Stimulated activated CD8-positive, alpha-beta memory T cell treated with anti-CD3 and anti-CD28 coated beads, Interleukin-4, amount 100 ng/mL, for 24 hours (primary cell): ENCODE results near the gene CNOT2.

ENCODE experiments used
- DNase-seq: peaks from one replicate; pipeline ENCODE4 v3.0.0-alpha.2; 2020; ENCODE audit warnings: low read depth

Gene CNOT2, protein sequence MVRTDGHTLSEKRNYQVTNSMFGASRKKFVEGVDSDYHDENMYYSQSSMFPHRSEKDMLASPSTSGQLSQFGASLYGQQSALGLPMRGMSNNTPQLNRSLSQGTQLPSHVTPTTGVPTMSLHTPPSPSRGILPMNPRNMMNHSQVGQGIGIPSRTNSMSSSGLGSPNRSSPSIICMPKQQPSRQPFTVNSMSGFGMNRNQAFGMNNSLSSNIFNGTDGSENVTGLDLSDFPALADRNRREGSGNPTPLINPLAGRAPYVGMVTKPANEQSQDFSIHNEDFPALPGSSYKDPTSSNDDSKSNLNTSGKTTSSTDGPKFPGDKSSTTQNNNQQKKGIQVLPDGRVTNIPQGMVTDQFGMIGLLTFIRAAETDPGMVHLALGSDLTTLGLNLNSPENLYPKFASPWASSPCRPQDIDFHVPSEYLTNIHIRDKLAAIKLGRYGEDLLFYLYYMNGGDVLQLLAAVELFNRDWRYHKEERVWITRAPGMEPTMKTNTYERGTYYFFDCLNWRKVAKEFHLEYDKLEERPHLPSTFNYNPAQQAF

DNA sequence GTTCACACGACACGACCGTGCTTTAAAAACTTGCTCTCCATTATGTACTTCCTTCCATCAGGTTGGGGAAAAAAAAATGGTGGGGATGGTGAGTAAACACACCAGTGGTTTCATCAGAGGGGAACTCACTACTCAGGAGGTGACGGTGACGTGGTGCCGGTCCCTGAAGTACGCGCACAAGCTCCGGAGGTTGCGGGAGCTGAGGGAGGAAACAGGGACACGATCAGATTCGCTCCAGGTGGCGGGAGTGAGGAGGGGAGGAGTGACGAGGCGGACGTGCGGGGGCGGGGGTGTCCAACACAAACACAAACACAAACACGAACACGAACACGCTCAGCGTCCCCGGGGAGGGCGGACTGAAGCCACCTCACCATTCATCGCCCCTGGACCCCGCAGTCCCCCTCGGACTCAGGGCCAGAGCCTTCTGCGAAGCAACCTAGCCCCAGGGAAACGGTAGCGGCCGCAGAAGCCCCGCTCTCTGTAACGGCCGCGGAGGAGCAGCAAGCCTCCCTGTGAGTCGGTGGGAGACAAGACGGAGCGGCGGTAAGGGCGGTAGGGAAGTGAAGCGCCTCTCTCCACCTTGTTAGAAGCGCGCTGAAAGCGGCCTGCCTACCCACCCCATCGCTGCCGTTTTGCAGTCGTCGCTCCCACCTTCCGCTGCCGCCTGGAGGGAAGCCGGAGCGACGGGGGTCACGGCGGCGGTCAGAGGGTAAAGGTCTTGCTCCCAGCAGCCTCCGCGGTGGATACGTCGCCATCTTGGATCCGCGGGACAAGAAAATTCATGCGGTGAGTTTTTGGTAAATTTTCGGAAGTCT is at the start of gene CNOT2:
Gene CNOT2, plus strand, starts transcription at position 739 of the 815 bp plus-strand sequence. CDS start 34,794 bp downstream, outside the sequence.
- peak; percentile 85 for DNase-seq

DNA sequence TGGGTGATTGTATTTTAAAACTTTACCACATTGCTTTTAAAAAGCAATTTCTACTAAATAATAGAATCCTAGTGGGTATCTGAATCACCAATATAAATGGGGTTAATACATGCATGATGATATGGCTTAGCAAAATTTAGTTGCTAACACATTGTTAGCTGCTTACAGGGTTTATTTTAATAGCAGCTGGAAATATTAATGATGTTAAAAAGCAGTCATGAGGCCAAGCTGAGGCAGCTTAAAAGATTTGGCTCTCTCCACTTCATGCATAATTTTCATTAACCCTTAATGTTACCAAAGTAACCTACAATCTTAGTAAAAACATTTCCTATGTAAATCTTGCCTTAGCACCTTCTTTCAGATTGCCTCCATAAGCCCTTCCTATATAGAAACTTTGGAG is 49.2 kb upstream of the CNOT2 start:
- DNase-seq = no peak

DNA sequence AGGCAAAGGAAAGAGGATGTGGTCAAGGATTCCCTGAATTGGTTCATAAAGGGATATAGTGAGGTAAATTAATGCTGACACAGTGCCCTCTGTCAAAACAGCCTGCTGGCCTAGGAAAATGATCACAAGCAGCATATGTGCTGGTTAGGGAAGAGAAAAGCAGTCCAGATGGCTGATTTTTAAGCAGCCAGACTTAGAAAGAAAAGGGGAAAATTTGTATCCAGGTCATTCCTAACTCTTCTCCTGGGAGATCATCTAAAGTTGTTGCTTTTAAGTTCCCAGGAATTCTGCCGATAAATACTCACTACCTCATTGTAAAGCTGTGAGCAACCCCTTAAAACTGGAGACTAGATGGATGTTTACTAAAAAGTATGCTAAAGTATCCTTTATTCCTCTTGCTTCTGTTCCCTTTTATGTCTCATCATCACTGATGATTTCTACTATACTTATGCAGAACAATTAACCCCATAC is 46.4 kb upstream of the CNOT2 start:
- no peak for DNase-seq

DNA sequence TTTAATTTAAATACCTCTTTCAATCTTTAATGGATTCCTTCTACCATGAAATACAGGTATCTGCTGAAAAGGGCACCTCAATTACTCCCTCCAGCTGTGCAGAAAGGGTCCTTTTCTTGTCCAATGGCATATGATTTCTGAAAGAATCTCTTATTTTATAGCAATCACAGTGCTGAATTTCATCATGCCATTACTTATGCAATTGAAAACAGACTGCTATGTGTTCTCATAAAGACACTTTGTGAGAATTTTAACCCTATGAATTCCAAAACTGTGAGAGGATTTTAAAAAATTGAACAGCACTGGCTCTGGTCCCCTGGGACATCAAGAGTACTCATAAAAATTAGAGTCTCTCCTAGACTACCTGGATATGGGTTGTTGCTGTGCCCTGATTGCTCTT is 45.9 kb upstream of the CNOT2 start:
- DNase-seq = no peak

DNA sequence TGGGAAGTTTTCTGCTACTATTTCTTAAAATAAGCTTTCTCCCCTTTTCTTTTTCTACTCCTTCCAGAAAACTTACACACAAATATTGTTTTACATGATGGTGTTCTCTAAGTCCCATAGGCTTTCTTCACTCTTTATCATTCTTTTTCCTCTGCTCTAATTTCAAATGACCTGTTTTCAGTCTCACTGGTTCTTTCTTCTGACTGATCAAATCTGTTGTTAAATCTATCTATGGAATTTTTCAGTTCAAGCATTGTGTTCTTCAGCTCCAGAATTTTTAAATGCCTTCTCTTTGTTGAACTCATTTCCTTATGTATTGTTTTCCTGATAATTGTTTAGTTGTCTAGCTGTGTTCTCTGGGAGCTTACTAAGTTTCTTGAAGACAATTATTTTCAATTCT is 29.5 kb upstream of the CNOT2 start:
- DNase-seq = no peak

DNA sequence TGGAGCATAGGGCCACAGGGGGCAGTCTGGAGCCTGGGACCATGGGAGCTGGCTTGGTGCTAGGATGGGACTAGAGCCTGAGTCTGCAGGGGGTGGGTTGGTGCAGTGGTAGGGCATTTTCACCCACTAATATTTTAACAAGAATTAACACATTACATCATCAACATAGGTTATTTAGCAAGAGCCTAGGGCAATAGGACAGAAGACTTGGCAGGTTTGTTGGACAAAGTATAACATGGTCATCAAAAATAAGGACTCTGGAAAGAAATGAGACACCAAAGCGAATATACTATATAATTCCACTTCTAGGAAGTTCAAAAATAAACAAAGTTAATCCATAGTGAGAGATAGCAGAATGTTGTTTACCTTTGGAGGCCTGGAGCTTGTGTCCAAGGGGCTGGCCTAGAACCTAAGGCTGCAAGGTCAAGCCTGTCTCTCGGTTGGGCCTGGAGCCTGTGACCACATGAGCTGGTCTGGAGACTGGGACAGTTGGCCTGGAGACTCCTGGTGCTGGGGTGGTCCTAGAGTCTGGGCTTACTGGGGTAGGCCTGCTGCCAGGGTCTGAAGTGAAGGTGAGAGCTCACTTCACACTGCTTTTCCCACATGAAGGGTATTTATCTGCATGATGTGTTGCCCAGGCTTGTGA is 28.1 kb upstream of the CNOT2 start:
- DNase-seq = no peak

DNA sequence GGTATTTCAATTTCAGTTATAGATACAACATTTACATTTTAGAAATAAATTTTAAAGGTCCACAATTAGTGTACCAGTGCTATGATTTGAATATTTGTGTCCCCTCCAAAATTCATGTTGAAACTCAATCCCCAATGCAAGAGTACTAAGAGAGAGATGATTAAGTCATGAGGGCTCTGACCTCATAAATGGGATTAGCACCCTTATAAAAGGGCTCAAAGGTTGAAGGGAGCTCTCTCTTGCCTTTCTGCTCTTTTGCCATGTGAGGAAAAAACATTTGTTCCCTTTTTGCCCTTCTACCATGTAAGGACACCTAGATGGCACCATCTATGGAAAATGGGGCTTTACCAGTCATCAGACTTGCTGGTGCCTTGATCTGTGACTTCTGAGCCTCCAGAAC is 25.8 kb upstream of the CNOT2 start:
- no peak for DNase-seq

DNA sequence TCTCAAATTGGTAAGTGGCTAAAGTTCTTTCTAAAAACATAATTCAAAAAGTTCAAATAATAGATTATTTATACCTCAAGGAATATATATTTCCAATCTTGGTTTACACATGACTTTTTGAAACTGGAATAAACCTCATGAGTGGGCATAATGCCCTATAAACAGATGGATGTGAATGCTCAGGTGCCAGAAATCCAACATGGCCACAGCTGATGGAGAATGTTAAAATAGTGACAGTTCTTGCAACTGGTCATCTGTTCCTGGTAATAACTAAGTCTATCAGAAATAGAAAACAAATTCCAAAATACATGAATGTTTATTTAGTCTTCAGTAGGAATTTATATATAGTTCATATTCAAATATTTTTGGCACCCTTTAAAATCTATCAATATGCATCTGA is 21.6 kb upstream of the CNOT2 start:
- DNase-seq = no peak

DNA sequence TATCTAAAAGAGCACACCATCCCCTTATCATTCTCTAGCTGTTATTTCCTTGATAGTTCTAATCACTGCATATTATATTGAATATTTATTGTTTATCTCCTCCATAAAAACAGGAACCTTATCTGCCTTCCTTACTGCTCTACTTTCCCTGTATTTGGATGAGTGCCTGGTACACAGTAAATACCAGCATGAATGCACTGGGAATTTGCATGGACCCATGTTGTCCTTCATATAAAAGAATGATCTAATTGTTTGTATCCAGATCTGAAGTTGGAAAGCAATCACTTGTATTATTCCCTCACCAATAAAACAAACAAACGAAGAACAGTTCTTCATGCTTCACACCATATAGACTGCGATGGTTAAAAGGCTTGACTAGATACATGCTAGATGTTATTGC is 15.3 kb upstream of the CNOT2 start:
- DNase-seq = no peak

DNA sequence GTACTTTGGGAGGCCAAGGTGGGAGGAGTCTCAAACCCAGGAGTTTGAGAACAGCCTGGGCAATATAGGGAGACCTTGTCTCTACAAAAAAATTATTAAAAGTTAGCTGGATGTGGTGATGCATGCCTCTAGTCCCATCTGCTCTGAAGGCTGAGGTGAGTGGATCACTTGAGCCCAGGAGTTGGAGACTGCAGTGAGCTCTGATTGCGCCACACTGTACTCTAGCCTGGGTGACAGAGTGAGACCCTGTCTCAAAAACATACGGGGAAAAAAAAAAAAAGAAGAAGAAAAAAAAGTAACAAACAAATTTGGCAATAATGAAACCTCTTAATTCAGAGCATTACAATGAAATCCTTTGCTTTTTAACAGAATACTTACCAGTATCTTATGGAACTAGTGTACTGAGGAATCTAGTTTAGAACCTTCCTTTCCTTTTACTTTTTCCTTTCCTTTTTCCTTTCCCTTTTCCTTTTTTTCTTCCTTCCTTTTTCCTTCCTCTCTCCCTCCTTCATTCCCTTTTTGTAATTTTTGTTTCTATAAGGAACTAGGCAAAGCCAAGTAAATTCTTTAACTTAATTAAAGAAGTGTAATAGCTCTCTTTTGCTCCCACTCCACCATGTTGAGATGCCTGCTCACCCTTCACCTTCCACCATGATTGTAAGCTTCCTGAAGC is 12.2 kb upstream of the CNOT2 start:
- DNase-seq = no peak

DNA sequence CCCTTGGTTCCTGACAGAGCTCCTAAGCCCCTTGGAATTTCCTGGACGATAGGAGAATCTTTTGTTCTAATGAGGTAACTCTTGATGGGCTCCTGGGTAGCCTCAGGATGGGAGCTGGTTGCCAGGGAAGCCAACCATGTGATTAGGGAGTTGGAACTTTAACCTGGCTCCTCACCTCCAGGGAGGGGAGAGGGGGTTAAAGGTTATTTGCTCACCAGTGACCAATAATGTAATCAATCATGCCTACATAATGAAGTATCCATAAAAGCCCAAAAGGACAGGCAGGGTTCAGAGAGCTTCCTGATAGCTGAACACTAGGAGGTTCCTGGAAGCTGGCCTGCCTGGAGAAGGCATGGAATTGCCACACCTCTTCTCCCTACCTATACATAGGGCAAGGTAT is 6.2 kb upstream of the CNOT2 start:
- DNase-seq = no peak

DNA sequence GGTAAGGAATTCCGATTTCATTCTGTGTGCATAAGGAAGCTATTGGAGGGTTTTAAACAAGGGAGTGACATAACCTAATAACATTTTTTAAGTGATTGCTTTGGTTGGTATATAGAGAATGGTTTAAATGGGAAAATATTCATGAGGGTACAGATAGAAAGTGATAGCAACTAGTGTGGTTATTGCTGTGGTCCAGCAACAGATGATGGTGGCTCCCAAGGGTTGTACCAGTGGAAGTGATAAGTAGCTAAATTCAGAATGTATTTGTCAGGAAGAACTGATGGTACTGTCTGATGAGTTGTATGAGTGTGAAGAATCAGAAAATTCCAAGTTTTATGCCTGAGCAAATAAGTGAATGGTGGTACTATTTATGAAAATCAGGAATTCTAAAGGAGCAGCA is 2.6 kb upstream of the CNOT2 start:
- DNase-seq = no peak

DNA sequence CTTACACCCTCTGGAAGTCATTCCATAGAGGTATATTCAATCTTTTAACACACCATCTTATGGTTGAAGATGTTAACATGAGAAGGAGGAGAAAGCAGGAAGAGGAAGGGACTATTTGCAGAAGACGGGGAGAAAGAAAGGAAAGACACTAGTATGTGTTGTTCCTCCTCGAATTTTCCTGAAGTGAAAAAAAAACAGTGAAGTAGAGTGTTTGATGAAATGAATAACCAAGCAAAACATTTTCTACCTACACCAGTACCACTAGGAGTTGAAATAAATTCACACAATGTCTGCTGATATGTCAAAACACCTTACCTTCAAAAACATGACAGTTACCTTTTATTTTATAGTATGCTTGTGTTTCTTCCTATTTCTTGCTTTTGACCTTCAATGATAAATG is 1.4 kb upstream of the CNOT2 start:
- DNase-seq = no peak

DNA sequence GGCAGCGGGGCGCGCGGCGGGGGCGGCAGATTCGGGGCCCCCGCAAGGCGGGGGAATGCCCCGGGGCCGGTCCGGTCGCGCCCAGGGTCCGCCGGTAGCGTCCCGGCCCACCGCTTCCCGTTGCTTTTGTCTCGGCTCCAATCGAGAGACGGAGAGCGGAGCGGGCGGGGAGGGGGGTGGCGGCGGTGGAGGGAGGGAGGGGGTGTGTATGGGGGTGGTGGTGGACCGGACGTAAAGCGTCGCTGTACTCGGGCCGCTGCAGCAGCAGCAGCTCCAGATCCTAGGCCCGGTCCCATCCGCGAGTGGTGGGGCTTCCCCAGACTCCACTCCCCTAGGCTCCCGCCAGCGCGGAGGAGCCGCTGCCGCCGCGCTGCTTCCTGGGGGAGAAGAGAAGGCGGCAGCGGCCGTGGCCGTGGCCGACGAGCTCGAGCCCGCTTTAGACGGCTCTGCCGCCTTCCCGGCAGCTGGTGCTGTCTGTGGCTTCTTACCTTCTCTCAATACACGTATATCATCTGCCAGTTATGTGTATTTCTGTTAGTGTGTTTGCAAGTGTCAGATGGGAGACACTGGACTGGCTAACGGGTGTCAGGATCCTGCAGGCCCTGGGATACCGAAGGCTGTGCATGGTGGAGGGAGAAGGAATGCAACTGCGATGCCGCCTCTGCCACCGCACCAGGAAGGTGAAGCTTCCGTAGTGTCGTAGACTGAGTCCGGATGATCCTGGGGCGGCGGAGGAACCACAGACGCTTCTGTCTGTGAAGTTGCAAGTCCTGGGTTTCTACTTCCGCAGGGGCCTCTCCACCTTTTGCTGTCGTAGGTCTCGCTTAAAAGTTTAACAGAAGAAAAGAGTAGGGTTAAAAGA is 508 bp downstream of the CNOT2 start:
- DNase-seq = peak; percentile 61

DNA sequence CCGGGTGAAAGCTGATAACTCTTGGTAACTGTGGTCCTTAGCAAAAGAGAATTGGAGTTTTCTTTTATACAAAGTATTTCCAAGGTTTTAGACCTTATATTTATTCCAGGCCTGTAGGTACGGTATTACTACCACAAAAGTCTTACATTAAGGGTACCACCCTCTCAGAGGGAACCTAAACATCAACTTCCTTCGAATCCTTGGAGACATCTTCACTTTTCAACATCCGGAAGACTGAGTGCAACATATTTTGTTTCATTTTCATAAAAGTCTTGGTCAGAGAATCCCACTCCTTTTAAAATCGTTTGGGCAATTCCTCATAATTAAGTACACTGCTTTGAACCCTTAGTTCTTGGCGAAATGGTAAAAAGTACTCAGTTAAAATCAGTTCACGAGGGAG is 1.2 kb downstream of the CNOT2 start:
- no peak for DNase-seq

DNA sequence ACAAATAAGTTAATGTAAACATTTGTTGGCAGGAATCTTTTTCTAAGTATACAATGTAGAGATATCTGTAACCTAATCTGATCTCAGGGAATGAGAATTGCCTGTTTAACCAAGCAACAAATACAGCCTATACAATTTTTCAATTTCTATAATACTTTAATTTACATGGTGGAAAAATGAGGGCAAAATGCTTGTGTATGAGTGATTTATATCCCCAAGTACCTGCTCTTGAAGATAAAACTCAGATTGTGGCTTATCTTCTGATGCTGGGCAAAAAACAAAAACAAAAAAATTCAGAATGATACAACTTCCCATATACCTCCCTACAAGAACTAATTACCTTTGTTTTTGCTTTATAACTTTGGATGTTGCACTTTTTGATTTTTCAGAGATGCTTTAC is 2.2 kb downstream of the CNOT2 start:
- no peak for DNase-seq

DNA sequence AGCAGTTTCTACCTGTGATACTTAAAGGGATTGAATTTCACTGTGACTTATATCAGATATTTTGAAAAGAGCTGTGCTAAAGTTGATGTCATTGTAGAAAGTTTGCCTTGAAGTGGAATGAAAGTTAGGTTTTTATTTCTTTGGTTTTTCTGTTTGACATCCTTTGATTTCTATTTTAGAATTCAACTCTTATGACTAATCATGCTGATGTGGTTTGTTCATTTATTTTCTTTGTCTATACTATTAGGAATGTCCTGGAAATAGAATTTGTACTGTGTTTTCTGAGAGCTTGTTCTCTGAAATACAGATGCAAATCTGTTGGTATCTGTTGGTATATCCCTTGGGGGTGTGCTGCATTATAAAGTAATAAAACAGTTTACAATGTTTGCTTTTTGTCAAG is 3.3 kb downstream of the CNOT2 start:
- no peak for DNase-seq

DNA sequence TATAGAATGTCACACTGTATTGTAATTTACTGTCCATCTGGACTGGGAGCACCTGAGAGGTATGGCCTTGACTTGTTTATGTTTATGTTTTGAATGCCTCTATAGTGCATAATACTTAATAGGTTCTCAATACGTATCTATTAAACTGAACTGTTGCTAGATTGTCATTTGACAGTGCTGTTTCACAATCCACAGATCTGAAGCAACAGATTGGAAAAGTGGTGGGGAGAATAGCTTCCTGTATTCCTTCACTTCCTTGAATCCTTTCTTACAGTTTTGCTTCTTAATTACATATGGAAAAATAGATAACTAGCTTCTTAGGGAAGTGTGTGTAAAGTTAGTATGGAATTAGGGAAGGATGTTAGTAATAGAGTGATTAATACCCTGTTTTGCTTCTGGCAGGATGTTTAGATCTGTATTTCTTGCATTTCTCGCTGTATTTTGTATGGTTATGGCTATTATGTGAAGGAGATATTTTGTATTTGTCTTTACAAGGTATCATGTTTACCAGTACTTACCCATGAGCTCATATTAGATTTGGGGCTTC is 4.5 kb downstream of the CNOT2 start:
- DNase-seq = no peak

DNA sequence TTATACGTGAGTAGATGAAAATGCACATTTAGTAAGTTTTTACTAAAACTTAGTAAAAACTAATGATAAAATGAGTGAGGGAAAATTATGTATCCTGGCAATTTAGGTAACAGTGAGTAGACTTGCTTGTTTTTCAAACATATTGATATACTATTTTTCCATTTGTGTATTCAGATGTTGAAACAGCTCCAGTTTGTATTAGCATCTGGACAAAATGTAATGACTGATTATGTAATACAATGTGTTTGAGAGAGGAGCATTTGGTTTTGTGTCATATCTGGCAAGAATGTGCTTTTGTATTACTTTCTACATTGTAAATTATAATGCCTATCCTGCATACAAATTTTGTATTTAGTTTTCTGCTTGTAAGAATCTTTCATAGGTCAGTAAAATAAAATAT is 5.6 kb downstream of the CNOT2 start:
- no peak for DNase-seq

DNA sequence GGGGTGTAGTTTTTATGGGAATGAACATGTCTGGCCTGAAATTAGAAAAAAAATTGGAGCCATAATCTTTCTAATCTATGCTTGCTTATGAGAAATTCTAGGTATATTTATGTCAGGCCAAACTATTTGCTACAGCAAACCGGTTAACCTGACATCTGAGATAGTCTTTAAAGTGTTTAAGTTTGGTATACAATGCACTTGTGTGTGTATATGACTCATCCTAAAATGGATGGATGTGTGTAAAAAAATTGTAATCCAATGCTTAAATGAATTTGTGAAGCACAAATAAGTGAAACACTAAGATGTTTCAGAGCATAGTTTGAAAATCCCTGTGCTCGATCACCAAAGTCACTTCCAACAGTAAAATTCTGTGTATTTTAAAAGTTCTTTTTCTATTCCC is 6.7 kb downstream of the CNOT2 start:
- no peak for DNase-seq

DNA sequence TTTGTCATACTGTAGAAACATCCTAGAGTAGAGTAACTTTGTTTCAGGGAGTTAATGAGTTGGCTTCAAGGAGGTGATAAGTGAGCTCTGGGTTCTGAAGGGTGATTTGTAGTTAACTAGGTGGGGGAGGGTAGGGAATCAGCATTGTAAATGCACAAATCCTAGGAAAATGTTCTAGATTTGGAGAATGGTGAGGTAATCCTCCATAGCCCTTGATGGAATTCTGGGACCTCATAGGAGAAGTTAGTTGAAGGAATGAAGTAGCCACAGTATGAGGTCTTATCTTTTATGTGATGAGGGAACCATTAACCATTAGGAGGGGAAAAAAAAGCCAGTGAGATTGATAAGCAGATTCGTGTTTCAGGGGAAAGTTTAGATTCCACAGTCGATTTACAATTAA is 8.0 kb downstream of the CNOT2 start:
- no peak for DNase-seq
